Progenitor cell of endocrine pancreas (in vitro differentiated cells): ENCODE measurements around the gene DNAH1. TPM values are rescaled to one million over a fixed set of nuclear protein-coding genes. Genes with fewer than 3 reads are reported as not detected.

Experiments
- DNase-seq: peaks from one replicate; pipeline ENCODE4 v3.0.0; 2021; ENCODE audit warnings: low spot score; ENCODE audit not compliant: unreplicated experiment
- H3K27ac Mint-ChIP-seq: 2 replicates; pipeline ENCODE4 v1.8.0; 2021; ENCODE audit warnings: mild to moderate bottlenecking, moderate library complexity, mixed read lengths
- H3K27me3 Mint-ChIP-seq: 2 replicates; pipeline ENCODE4 v1.8.0; 2021; ENCODE audit warnings: mixed read lengths
- H3K36me3 Mint-ChIP-seq: 2 replicates; pipeline ENCODE4 v1.8.0; 2022; ENCODE audit warnings: mixed read lengths; ENCODE audit not compliant: insufficient read depth
- H3K4me1 Mint-ChIP-seq: 2 replicates; pipeline ENCODE4 v1.8.0; 2021; ENCODE audit warnings: low read depth, mixed read lengths
- H3K4me3 Mint-ChIP-seq: 2 replicates; pipeline ENCODE4 v1.8.0; 2021; ENCODE audit warnings: low read depth, mild to moderate bottlenecking, moderate library complexity, mixed read lengths
- H3K9me3 Mint-ChIP-seq: 2 replicates; pipeline ENCODE4 v1.8.0; 2021; ENCODE audit warnings: low read depth, mixed read lengths
- total RNA-seq: library from RNA; stranded (reverse); gene quantifications from 2 replicates; pipeline ENCODE4 v1.2.1, GENCODE V29; 2021
- TF ChIP-seq, protein P1 (sequence below): fragments of 200-600 bp; sonication (generic); IDR thresholded peaks from one replicate; pipeline ENCODE4 v1.5.0; 2021; ENCODE audit warnings: antibody characterized with exemption, mild to moderate bottlenecking; ENCODE audit not compliant: unreplicated experiment

DNAH1 gene
- total RNA-seq, 1 donor from 2014 or later, result 14.0 TPM

- H3K36me3 Mint-ChIP-seq, result no peaks in the 10 kb centered on the region
- H3K4me1 Mint-ChIP-seq, result peaks cover 4% of the 10 kb centered on the region
- no peak for DNase-seq
- TF ChIP-seq, protein P1, sequence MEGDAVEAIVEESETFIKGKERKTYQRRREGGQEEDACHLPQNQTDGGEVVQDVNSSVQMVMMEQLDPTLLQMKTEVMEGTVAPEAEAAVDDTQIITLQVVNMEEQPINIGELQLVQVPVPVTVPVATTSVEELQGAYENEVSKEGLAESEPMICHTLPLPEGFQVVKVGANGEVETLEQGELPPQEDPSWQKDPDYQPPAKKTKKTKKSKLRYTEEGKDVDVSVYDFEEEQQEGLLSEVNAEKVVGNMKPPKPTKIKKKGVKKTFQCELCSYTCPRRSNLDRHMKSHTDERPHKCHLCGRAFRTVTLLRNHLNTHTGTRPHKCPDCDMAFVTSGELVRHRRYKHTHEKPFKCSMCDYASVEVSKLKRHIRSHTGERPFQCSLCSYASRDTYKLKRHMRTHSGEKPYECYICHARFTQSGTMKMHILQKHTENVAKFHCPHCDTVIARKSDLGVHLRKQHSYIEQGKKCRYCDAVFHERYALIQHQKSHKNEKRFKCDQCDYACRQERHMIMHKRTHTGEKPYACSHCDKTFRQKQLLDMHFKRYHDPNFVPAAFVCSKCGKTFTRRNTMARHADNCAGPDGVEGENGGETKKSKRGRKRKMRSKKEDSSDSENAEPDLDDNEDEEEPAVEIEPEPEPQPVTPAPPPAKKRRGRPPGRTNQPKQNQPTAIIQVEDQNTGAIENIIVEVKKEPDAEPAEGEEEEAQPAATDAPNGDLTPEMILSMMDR, result no peak
- H3K4me3 Mint-ChIP-seq, result no peak overlapping the region
- H3K9me3 Mint-ChIP-seq, result no peaks in the 10 kb centered on the region
- H3K27me3 Mint-ChIP-seq, result peaks cover 12% of the 10 kb centered on the region
- no peak overlapping the region for H3K27ac Mint-ChIP-seq
Measured at GRCh38 chr3:52437326-52438103, 121.4 kb downstream of the DNAH1 start.

- Mint-ChIP-seq H3K9me3 (no peaks in the 10 kb centered on the region), H3K4me3 (no peak overlapping the region), H3K27me3 (peaks cover 11% of the 10 kb centered on the region), H3K27ac (no peak overlapping the region), H3K36me3 (no peaks in the 10 kb centered on the region), H3K4me1 (peaks cover 4% of the 10 kb centered on the region)
- DNase-seq, result no peak
- TF ChIP-seq, protein P1, result no peak
Measured at GRCh38 chr3:52438104-52438376, 121.9 kb downstream of the DNAH1 start.

- DNase-seq, result no peak
- H3K27me3 Mint-ChIP-seq, result peaks cover 7% of the 10 kb centered on the region
- H3K9me3 Mint-ChIP-seq, result no peaks in the 10 kb centered on the region
- H3K4me3 Mint-ChIP-seq, result no peak overlapping the region
- TF ChIP-seq, protein P1, result no peak
- H3K4me1 Mint-ChIP-seq, result peaks cover 3% of the 10 kb centered on the region
- no peaks in the 10 kb centered on the region for H3K36me3 Mint-ChIP-seq
- peak overlapping the region; percentile 56 for H3K27ac Mint-ChIP-seq
Measured at GRCh38 chr3:52438579-52439425, 122.7 kb downstream of the DNAH1 start.

DNA sequence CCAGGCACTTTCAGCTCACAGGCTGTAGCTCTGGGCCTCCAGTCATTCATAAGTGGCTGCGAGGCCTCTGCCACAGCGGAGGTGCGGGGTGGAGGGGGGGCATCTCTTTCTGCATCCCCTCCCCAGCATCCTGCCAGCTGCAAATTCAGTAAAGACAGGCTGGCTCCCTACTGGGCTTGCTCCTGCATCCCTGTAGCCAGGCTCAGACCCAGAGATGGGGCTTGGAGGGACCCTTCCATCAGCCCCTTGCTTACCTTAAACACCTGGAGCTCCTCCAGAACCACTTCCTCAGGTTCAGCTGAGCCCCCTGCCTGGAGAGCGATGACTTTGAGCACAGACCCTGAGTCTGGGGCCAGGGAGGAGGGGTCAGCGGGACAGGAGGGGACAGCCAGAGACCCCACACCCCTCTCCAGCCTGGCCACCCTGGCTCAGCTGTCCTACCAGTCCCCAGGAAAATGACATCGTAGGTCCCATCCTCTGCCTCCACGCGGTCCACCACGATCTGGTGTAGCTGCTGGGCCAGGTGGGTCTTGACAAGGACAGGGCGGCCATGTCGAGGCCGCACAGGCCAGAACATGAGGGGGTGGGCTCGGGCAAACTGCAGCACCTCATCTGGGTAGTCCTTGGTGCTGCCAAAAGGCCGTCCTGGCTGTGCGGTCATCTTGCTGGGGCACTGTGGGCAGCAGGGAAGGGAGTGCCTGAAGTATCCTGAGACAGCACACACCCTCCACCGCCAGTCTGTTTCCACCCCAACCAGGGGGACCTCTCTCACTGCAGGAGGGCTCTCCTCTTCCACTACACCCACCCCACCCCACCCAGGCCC is 123.5 kb downstream of the DNAH1 start:
- H3K27me3 Mint-ChIP-seq, result no peaks in the 10 kb centered on the region
- TF ChIP-seq, protein P1, result no peak
- DNase-seq, result no peak
- H3K9me3 Mint-ChIP-seq, result no peaks in the 10 kb centered on the region
- H3K36me3 Mint-ChIP-seq, result no peaks in the 10 kb centered on the region
- H3K4me1 Mint-ChIP-seq, result no peaks in the 10 kb centered on the region
- H3K4me3 Mint-ChIP-seq, result no peak overlapping the region
- no peak overlapping the region for H3K27ac Mint-ChIP-seq

DNA sequence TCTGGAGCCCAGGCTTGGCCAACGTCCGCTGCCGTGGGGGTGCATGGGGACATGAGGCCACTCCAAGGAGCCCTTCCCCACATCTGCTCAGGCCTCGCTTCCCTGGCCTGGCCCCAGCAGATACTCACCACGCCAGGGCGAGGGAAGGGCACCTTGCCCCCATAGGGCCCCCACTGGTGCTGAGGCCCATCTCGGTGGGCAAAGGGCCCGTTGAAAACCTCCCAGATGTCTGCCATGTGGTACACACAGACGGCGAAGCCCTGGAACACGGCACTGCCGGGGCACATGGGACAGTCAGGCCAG is 124.1 kb downstream of the DNAH1 start:
- Mint-ChIP-seq H3K27ac (no peak overlapping the region), H3K4me3 (no peak overlapping the region), H3K27me3 (no peaks in the 10 kb centered on the region), H3K4me1 (peaks cover 2% of the 10 kb centered on the region), H3K9me3 (no peaks in the 10 kb centered on the region), H3K36me3 (no peaks in the 10 kb centered on the region)
- DNase-seq, result no peak
- TF ChIP-seq, protein P1, result no peak
